Effector memory CD8-positive, alpha-beta T cell (primary cell): Measurements from ENCODE around the gene ANXA6.
A peak's percentile ranks its signal among the peaks of the same experiment; 100 is the strongest.
"Not testable (repeated sequence)": the region's sequence is repeated elsewhere in the genome, so short reads cannot be mapped to it uniquely, and the experiment has no call there.

ENCODE experiments used
- ATAC-seq: fragments of 150-1000 bp; cut with Tn5 transposase; replicated peaks from 2 replicates; pipeline ENCODE4 v1.10.0; 2021; ENCODE audit warnings: mild to moderate bottlenecking, moderate library complexity
- DNase-seq, 3 experiments: peaks; one replicate each; pipeline ENCODE4 v3.0.0; 2021
- H3K27ac Mint-ChIP-seq, 2 donors: one replicate each; pipeline ENCODE4 v1.8.0; 2022; ENCODE audit warnings: mild to moderate bottlenecking in 2 of 2, mixed read lengths in 2 of 2, moderate library complexity in 2 of 2
- H3K27me3 Mint-ChIP-seq, 2 donors: one replicate each; pipeline ENCODE4 v1.8.0; 2022; ENCODE audit warnings: mixed read lengths in 2 of 2
- H3K36me3 Mint-ChIP-seq: one replicate; pipeline ENCODE4 v1.8.0; 2022; ENCODE audit warnings: mild to moderate bottlenecking, moderate library complexity, mixed read lengths; ENCODE audit not compliant: insufficient read depth
- H3K4me1 Mint-ChIP-seq, 2 donors: one replicate each; pipeline ENCODE4 v1.8.0; 2022; ENCODE audit warnings: low read depth in 2 of 2, mixed read lengths in 2 of 2
- H3K4me3 Mint-ChIP-seq, 2 donors: one replicate each; pipeline ENCODE4 v1.8.0; 2022; ENCODE audit warnings: mild to moderate bottlenecking in 2 of 2, mixed read lengths in 2 of 2, moderate library complexity in 2 of 2
- H3K9me3 Mint-ChIP-seq, 2 donors: one replicate each; pipeline ENCODE4 v1.8.0; 2022; ENCODE audit warnings: mixed read lengths in 2 of 2
- total RNA-seq, 9 experiments: gene quantifications; one replicate each; lab custom pipeline; 2026; lab: John Stamatoyannopoulos, UW

ANXA6 gene
- total RNA-seq: 208 to 522 (median 406) reads per million in 9 experiments

DNA sequence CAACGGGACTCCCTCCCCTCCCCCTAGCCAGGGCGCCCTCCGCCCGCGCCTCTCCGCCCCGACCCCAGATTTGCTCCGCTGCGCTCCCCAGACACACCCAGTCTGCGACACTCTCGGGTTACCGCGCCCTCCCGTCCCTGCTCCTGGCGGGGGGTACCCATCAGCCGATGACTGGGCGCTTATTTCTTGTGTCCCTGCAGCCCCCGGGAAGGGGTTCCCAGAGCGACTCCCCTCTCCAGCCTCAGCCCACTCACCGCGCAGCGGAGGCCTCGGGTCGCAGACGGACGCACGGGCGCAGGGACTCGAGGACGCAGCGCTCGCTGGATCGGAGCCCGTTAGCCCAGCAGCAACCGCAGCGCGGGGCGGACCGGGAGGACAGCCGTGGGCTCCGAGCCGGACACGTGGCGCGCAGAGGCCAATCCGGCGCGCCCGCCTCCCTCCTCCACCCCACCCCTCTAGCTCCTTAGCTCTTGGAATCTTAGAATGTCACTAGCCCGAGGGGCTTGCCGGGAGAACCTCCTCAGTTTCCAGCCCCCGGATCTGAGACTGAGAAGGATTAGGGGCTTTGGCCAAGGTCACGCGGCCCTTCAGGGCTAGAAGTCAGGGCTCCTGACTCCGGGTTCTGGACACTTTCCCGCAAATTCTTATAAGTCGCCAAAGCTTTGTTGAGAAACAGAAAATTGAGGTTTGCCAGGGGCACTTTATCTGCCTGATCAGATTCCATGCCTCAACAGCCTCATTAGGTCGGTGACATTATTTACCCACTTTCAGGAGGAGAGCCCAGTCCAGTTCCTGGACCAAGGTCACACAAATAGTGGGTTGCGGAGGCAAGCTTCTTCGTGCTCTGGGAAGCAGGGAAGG is at the start of gene ANXA6:
ANXA6 (minus strand) TSS at position 354 of the 861 bp plus-strand sequence. CDS start 9,878 bp downstream, outside the sequence.
- DNase-seq: peak; percentile 45 to 48 (median 47)

DNA sequence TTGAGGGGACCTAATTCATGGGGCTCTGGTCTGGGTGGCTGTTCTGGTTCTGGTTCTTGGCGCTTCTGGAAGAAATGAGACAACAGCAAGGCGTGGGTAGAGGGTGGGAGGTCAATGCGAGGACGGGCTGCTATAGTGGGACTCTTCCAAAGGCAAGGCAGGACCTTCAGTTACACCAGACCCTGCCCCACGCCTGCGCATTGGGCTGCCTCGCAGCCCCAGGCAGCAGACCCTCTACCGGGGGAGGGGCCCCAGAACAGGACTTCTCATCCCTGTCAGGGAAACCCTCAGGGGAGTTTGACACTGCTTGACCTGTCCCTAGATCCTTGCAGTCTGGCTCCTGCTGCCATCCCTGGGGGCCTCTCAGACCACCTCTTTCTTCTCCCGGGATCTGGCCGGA is 47.8 kb upstream of the ANXA6 start:
- Mint-ChIP-seq H3K9me3 (no peaks in the 10 kb centered on the region), H3K4me1 (peaks cover 30 to 45% of the 10 kb centered on the region in 2 donors), H3K27ac (peak overlapping the region; percentile 26 to 90), H3K27me3 (no peaks in the 10 kb centered on the region), H3K4me3 (no peak overlapping the region), H3K36me3 (peaks cover 29% of the 10 kb centered on the region)
- no peak for ATAC-seq
- no peak for DNase-seq

More for the DNA sequence above, at the start of gene ANXA6:
- Mint-ChIP-seq H3K36me3 (peaks cover 20% of the 10 kb centered on the region), H3K4me3 (peak within 1 kb of the TSS; percentile 95 to 96), H3K4me1 (peaks cover 46 to 58% of the 10 kb centered on the region in 2 donors), H3K27me3 (no peaks in the 10 kb centered on the region), H3K9me3 (no peaks in the 10 kb centered on the region), H3K27ac (peak within 1 kb of the TSS; percentile 95)
- peak; percentile 85 for ATAC-seq

DNA sequence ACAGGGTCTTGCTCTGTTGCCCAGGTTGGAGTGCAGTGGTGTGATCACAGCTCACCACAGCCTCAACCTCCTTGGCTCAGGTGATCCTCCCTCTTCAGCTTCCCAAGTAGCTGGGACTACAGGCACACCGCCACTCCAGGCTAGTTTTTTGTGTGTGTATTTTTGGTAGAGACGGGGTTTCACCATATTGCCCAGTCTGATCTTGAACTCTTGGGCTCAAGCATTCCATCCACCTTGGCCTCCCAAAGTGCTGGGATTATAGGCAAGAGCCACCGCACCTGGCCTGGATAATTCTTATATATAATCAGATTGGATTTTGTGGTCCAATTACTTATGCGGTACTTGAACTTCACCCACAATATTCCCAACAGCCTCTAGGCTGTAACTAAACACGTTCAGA is 46.5 kb upstream of the ANXA6 start:
- Mint-ChIP-seq H3K9me3 (no peaks in the 10 kb centered on the region), H3K27me3 (no peaks in the 10 kb centered on the region), H3K4me1 (peaks cover 30 to 35% of the 10 kb centered on the region in 2 donors), H3K36me3 (peaks cover 39% of the 10 kb centered on the region), H3K4me3 (no peak overlapping the region), H3K27ac (peak overlapping the region; percentile 25 to 59)
- no peak for ATAC-seq
- DNase-seq: no peak

DNA sequence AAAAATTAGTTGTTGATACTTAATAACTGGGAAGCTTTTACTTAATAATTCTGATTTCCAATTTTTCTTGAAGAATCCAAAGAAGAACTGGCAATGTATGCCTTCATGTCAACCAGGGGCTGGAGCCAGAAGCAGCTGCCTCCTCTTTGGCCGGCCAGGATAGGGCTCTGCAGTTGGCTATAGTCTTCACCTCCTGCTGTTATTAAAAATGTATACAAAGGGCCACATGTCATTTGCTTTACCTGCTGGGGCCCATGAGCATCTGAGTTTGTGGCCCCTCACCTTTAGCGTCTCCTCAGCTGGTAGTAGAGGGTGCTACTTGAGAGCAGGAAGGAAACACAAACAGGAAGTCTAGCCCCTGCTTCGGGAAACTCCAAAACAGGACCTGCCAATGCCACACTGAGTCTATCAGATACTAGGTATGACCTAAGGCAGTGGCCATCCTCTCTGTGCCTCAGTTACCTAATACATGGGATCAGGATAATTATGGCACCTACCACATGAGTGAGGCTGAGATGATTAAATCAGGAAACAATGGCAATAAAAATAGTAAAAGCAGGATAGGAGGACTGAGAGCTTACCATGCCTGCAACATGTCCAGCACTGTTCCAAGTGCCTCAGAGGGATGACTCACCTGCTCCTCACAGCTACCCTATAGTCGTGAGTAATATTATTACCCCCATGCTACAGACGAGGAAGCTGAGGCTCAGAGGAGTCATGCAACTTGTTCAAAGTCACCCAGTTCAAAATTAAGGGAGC is 45.0 kb upstream of the ANXA6 start:
- Mint-ChIP-seq H3K27me3 (no peaks in the 10 kb centered on the region), H3K36me3 (peaks cover 49% of the 10 kb centered on the region), H3K9me3 (no peaks in the 10 kb centered on the region), H3K4me1 (peaks cover 19 to 23% of the 10 kb centered on the region in 2 donors), H3K27ac (peak overlapping the region; percentile 77 to 91), H3K4me3 (peak overlapping the region; percentile 14 to 52)
- ATAC-seq: peak; percentile 95
- DNase-seq: peak in 1 of 3 experiments; percentile 23

DNA sequence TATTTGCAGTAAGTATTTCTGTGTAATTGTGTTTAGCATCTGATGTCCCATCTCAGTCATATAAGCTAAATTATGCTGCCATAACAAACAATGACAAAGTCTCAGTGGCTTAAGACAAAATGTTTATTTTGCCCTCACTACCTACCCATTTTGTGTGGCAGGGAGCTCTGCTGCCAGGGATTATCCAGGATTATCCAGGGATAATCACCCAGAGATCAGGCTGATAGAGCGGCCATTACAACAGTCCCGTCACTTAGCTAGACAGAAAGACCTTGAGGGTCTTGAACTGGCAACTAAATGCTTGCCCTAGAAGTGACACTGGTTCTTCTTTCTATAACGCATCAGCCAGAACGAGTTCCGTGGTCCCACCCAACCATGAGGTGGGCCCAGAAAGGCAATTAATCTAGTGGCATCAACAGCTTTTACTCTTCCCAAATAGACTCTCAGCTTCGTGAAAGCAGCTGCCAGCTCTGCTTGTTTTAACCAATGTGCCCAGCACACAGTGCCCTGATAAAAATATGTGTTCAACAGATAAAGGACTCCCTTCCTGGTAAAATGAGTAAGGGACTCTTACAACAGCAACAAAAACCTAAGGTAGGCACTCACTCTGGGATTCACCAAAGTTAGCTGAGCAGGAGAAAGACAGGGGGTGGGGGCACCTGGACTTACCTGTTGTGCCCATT is 43.5 kb upstream of the ANXA6 start:
- ATAC-seq (no peak), DNase-seq (no peak)
- Mint-ChIP-seq H3K27ac (peak overlapping the region; percentile 77 to 93), H3K9me3 (no peaks in the 10 kb centered on the region), H3K36me3 (peaks cover 64% of the 10 kb centered on the region), H3K27me3 (no peaks in the 10 kb centered on the region), H3K4me3 (no peak overlapping the region), H3K4me1 (peaks cover 27 to 31% of the 10 kb centered on the region in 2 donors)

DNA sequence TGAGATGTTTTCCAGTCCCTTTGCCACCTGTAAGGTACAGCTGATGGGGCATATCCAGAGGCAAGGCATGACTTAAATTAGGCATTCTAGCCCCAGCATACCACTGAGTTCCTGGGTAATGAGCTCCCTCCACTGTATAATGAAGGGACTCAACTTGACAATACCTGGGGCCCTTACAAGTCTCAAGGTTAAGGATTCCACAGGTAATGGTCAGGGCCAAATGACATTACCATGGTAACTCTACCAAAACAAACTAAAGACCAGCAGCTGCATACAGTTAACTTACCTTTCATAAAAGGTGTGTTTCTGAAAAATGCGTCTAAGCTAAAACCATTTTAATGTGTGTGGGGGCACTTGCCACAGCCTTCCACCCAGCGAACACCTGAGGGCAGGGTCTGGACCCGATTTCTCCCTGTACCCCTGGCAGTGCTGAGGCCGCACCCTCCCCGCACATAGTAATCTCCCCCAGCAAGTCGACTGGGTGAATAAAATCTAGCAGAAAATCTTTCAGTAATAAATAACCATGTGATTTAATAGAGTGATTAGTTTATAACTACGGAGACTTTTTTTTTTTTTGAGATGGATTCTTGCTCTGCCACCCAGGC is 42.1 kb upstream of the ANXA6 start:
- DNase-seq (no peak), ATAC-seq (no peak)
- Mint-ChIP-seq H3K27ac (peak overlapping the region; percentile 66 to 75), H3K36me3 (peaks cover 76% of the 10 kb centered on the region), H3K9me3 (no peaks in the 10 kb centered on the region), H3K27me3 (no peaks in the 10 kb centered on the region), H3K4me3 (no peak overlapping the region), H3K4me1 (peaks cover 29 to 32% of the 10 kb centered on the region in 2 donors)

DNA sequence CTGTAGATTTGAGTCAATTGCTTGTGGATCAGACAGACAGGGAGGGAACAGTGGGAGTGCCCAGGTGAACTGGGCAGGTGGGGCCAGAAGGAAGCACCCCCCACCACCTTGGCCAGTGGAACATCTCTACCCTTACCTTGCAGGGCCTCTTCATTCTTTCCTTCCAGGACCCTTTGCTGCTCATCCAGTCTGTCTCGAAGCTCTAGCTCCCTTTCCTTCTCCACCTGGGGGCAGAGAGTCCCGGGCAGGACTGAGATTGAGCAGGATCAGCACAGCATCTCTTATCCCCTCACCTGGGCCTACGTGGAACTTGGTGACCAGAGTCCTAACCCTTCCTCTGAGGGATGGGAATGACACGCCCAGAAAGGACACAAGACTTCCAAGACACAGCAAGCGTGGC is 41.3 kb upstream of the ANXA6 start:
- no peaks in the 10 kb centered on the region for H3K9me3 Mint-ChIP-seq
- ATAC-seq (no peak), DNase-seq (no peak)
- H3K4me1 Mint-ChIP-seq: peaks cover 29 to 38% of the 10 kb centered on the region in 2 donors
- peak overlapping the region; percentile 66 to 75 for H3K27ac Mint-ChIP-seq
- H3K36me3 Mint-ChIP-seq: peaks cover 72% of the 10 kb centered on the region
- H3K4me3 Mint-ChIP-seq: no peak overlapping the region
- H3K27me3 Mint-ChIP-seq: no peaks in the 10 kb centered on the region

DNA sequence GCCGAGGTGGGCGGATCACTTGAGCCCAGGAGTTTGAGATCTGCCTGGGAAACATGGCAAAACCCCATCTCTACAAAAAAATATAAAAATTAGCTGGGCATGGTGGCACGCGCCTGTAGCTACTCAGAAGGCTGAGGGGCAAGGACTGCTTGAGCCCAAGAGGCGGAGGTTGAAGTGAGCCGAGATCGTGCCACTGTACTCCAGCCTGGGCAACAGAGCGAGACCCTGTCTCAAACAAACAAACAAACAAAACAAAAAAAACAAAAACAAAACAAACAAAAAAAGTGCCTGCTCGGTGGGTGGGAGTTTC is 39.7 kb upstream of the ANXA6 start:
- not testable (repeated sequence) for ATAC-seq, H3K4me3 Mint-ChIP-seq, H3K27me3 Mint-ChIP-seq, DNase-seq, H3K9me3 Mint-ChIP-seq
- Mint-ChIP-seq H3K4me1 (peaks cover 24 to 37% of the 10 kb centered on the region in 2 donors), H3K27ac (peak overlapping the region in 1 of 2 donors; percentile 67), H3K36me3 (peaks cover 76% of the 10 kb centered on the region)

DNA sequence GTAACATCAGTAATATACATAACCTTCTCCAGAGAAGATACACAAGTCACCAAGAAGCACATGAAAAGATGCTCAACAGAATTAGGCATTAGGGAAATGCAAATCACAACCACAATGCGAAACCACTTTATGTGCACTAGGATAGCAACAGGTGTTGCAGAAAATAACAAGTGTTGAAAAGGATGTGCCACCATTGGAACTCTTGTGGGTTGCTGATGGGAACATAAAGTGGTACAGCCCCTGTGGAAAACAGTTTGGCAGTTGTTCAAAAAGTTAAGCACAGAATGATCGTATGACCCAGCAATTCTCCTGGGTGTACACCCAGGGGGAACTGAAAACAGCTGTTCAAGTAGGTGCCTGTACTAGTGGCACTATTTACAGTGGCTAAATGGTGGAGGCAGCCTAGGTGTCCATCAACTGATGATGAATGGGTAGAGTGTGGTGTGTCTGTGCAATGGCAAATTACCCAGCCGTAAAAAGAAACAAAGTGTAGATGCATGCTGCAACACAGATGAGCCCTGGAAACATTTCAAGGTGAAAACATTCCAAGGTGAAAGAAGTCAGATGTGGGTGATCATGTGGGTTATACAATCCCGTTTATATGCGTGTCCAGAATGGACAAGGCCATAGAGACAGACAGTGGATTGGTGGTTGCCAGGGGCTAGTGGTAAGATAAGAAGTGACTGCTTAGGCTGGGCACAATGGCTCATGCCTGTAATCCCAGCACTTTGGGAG is 39.1 kb upstream of the ANXA6 start:
- ATAC-seq (peak; percentile 59), DNase-seq (no peak)
- no peaks in the 10 kb centered on the region for H3K27me3 Mint-ChIP-seq
- H3K4me1 Mint-ChIP-seq: peaks cover 24 to 39% of the 10 kb centered on the region in 2 donors
- H3K36me3 Mint-ChIP-seq: peaks cover 77% of the 10 kb centered on the region
- no peak overlapping the region for H3K4me3 Mint-ChIP-seq
- no peaks in the 10 kb centered on the region for H3K9me3 Mint-ChIP-seq
- H3K27ac Mint-ChIP-seq: no peak overlapping the region

DNA sequence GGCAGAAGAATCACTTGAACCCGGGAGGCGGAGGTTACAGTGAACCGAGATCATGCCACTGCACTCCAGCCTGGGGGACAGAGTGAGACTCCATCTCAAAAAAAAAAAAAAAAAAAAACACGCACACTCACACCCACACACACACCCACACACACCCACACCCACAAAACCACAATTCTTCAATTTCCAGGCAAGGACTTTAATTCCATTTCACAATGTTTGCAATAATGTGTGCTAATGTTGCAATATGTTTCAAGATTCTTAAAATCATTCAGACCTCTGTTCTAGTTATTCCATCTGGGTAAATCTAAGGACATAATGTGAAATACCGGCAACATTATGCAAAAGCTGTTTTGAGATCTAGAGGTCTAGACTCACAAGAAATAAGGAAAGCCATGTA is 38.0 kb upstream of the ANXA6 start:
- Mint-ChIP-seq H3K27ac (peak overlapping the region; percentile 88 to 90), H3K36me3 (peaks cover 75% of the 10 kb centered on the region), H3K4me1 (peaks cover 27 to 47% of the 10 kb centered on the region in 2 donors), H3K4me3 (peak overlapping the region; percentile 25 to 56), H3K9me3 (no peaks in the 10 kb centered on the region), H3K27me3 (no peaks in the 10 kb centered on the region)
- DNase-seq: no peak
- peak; percentile 42 for ATAC-seq

DNA sequence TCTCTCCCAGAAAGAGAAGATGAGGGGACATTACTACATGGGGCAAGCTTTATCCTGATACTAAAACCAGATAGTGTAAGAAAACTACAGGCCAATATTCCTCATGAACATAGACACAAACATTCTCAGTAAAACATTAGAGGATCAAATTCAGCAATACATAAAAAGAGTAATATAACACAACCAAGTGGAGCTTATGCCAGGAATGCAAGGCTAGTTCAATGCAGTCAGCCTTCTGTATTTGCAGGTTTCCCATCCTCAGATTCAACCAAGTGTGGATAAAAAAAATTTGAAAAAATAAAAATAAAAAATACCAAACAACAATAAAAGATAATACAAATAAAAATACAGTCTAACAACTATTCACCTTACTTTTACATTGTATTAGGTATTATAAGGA is 35.0 kb upstream of the ANXA6 start:
- ATAC-seq (no peak), DNase-seq (no peak)
- H3K27me3 Mint-ChIP-seq: no peaks in the 10 kb centered on the region
- peaks cover 77% of the 10 kb centered on the region for H3K36me3 Mint-ChIP-seq
- H3K9me3 Mint-ChIP-seq: no peaks in the 10 kb centered on the region
- peaks cover 24 to 60% of the 10 kb centered on the region in 2 donors for H3K4me1 Mint-ChIP-seq
- H3K4me3 Mint-ChIP-seq: no peak overlapping the region
- H3K27ac Mint-ChIP-seq: no peak overlapping the region

DNA sequence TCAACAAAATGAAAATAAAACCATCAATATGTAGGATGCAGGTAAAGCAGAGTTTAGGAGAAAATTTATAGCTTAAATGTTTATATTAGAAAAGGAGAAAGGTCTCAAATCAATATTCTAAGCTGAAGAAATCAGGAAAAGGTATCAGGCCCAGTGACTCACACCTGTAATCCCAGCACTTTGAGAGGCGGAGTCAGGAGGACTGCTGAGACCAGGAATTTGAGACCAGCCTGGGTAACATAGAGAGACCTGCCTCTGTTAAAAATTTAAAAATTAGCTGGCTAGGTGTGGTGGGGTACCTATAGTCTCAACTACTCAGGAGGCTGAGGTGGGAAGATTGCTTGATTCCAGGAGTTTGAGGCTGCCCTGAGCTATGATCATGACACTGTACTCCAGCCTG is 34.1 kb upstream of the ANXA6 start:
- DNase-seq (no peak), ATAC-seq (no peak)
- no peaks in the 10 kb centered on the region for H3K9me3 Mint-ChIP-seq
- no peaks in the 10 kb centered on the region for H3K27me3 Mint-ChIP-seq
- H3K27ac Mint-ChIP-seq: peak overlapping the region; percentile 58 to 65
- H3K4me3 Mint-ChIP-seq: peak overlapping the region; percentile 5 to 40
- H3K4me1 Mint-ChIP-seq: peaks cover 24 to 62% of the 10 kb centered on the region in 2 donors
- H3K36me3 Mint-ChIP-seq: peaks cover 76% of the 10 kb centered on the region
